Activated CD8-positive, alpha-beta memory T cell treated with anti-CD3 and anti-CD28 coated beads, Interleukin-2, amount 50 U/mL, for 24 hours (primary cell): Measurements from ENCODE around the gene PTPRT.

Experiments used
- DNase-seq: peaks from one replicate; pipeline ENCODE4 v3.0.0-alpha.2; 2020; ENCODE audit errors: extremely low read depth

Gene PTPRT

GRCh38 chr20:42472198-42472597 is 717.5 kb downstream of the PTPRT start:
- DNase-seq, result no peak

DNA sequence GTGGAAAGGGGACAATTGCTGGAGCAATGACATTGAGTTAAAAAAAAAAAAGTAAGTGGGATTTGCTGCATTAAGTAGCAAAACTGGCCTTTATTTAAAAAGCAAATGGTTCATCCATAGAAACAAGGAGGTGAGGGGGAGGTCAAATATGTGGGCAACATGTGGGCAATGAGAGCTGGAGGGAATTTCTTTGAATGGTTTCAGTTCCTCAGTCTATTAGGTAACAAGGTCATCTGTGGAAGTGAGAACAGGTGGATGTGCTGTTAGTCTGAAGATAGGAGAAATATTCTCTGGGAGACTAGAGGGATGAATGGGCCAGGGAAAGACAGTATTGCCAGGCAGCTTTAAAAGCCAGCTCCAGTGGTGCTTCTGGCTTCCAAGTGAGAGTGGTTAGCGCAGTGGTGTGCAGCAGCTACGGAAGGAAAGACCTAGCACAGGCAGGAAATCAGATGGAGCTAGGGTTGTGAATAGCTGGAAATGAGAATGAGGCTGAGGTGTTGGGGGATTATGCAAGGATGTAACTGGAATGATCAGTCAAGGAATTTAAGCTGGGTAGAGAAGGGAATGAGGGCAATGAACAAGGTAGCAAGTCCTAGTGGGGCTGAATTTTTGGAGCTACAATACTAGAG is 727.6 kb downstream of the PTPRT start:
- no peak for DNase-seq

DNA sequence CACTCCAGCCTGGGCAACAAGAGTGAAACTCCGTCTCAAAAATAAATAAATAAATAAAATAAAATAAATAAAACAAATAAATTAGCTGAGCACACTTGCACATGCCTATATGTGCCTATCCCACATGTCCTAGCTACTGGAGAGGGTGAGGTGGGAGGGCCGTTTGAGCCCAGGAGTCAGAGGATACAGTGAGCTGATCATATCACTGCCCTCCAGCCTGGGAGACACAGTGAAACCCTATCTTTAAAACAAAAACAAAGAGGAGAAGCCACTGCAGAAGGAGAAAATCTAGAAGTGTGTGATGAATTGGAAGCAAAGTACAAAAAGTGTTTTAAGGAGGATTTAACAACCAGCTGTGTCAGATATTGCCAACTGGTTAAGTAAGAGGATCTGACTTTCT is 728.4 kb downstream of the PTPRT start:
- no peak for DNase-seq

- DNase-seq, result no peak
Observed at GRCh38 chr20:42447270-42447669, 742.4 kb downstream of the PTPRT start.

DNA sequence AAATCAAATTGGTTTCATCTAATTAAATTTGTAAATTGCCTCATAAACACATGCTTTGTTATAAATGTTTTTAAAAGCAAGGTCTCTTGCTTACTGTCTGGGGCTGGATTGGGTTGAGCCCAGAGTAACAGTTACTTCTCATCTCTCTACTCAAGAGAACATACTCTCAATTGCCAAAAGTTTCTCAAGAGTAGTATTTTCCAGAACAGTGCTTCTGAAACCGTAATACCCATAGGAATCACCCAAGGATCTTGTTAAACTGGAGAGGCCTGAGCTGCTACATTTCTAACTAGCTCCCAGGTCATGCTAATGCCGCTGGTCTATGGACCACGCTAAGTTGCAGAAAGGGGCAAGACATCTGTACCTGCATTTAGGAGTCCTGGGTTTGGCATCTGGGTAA is 744.9 kb downstream of the PTPRT start:
- DNase-seq, result no peak

DNA sequence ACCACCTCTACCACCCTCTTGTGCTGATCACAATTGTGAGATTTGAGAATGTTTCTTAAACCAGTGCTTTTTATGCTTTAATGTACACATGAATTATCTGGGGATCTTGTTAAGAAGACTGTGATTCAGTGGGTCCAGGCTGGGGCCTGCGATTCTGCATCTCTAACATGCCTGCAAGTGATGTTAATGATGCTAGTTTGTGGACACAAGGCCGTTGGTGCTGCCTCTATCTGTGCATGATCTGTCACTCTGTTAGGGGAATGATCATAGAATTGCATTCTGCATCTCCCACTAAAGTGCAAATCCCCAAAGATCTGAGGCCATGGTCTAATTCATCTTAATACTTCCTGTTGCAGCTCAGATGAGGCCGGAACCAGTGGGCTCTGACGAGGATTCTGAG is 746.5 kb downstream of the PTPRT start:
- no peak for DNase-seq

GRCh38 chr20:42442716-42443115 is 747.0 kb downstream of the PTPRT start:
- DNase-seq, result no peak

DNA sequence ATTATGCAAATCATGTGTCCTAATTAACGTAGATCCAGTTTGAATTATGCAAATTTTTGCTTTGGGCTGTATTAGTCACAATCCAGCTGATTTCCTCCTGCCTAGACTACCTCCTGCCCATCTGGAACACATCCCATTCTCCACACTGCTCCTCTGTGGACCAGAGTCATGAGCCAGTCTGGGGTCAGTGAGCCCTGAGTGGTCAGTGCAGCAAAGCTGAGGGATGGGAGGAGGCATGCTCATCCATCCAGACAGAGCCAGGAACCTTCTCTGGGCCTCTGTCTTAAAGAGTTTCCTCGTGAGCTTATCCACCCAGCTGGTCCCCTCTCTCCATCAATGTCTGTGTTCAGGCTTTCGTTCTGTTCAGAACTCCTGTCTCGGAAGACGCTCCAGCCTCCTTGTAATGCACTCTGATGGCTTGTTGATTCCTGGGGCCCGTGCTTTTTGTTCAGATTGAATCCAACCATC is 747.8 kb downstream of the PTPRT start:
- no peak for DNase-seq

DNA sequence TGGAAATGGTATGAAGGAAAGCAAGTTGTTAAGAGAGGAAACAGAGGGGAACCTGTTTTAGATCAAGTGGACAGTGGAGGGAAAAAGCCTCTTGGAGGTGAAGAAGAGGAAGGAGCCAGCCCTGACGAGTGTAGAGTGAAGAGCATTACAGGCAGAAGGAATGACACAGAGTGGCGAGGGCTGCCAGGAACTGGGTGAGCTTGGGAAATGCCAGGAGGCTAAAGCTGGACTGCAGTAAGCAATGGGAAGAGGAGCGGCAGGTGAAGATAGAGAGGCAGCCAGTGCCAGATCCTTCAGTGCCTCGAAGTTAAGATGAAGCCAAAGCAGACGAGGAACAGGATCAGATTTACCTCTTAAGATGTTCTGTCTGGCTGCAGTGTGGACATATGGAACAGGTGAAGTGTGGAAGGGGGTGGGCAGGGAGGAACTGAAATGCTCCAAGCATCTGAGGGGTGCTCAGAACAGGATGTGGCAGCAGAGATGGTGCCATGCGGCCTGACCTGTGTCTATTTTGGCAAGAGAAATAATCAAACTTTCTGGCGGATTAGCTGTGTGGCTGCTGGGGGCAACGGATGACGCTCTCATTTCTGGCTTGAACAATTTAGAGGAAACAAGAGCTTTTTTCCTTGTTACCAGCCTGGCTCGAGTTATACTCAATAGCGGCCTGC is 748.4 kb downstream of the PTPRT start:
- no peak for DNase-seq

GRCh38 chr20:42435230-42435629 is 754.5 kb downstream of the PTPRT start:
- DNase-seq, result no peak

DNA sequence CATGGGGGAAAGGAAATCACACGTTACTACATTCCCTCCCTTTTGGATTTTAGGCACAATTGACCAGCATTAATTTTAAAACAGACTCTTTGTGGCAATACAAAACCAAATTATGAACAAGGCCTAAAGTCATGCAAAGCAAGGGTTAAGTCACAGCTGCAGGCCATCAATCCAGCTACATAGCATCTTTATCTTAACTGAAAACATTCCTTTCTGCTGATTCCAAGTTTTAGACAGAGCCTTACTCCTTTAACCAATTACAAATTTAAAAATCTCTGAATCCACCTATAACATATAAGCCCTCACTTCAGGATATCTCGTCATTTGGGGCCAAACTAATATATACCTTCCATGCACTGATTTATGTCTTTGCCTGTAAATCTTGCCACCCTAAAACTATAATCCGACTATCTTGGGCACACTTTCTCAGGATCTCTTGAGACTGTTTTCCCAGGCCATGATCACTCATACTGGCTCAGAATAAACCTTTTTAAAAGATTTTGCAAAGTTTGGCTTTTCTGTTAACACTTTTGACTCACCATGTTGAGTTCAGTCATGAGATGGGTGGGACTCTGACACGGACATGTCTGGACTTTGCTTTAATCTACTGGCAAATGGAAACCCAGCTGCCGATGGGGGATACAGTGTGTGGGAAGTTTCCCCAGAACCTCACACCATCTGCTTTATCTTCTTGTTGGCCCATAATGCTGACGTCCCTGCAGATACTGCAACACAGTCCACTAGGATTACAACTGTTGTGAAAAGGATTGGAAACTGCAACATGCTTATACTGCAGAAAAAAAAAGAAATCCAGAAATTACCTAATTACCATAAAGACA is 757.0 kb downstream of the PTPRT start:
- DNase-seq, result no peak

GRCh38 chr20:42430598-42430997 is 759.1 kb downstream of the PTPRT start:
- no peak for DNase-seq

GRCh38 chr20:42429761-42430458 is 759.8 kb downstream of the PTPRT start:
- DNase-seq, result no peak

GRCh38 chr20:42419814-42420532 is 769.7 kb downstream of the PTPRT start:
- DNase-seq, result no peak

DNA sequence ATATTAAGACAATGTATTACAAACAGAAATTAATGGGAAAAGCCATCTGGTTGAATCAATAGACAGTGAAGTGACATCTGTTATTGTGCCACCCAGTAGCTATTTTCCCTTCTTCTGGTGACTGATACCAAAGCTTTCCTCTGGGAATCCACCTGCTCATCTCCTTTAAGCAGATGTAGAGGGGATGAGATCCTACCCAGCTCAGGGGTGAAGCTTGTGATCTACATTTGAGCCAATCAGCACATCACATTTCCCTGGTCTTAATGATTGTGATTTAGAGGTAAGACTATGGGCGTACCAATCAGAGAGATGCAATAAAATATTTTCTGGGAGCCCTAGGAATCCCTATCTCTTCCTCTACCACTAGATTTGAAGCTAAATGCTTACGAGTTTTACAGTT is 782.9 kb downstream of the PTPRT start:
- DNase-seq, result no peak

GRCh38 chr20:42402455-42402854 is 787.3 kb downstream of the PTPRT start:
- DNase-seq, result no peak

DNA sequence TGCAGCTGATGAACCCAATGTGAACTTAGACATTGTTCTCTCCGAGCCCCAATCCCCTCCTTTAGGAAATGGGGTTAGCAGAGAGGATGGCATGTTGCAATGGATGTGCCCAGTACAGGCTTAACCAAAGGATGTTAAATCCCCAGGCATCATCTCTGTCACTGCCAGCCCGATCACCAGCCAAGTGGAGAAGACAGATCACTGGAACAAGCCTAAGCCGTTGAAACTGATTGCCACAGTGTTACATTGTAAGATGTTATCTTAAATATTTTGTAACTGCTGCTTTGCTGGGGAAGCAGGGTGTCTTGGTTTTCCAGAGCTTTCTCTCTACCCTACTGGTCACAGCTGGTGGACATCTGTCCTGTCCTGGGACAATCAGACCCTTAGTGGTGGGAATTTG is 788.1 kb downstream of the PTPRT start:
- no peak for DNase-seq

GRCh38 chr20:42399802-42400201 is 789.9 kb downstream of the PTPRT start:
- DNase-seq, result no peak

DNA sequence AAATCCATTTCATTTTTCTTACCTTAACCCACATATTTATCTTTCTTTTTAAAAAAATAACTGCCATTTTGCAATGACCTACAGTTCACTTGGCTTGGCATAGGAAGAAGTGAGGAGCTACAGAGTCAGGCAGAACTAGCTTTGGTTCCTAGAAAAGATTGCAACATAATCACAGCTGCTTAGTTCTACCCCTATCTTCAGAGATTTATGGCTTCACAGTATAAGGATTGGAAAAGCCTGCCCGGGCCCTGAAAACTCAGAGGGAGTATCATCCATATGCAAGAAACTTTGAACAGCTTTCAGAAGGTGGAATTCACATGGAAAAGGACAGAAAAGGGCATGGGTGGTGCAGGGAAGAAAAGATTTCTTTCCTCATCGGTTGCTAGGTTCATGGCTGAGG is 797.3 kb downstream of the PTPRT start:
- no peak for DNase-seq

GRCh38 chr20:42391807-42392206 is 797.9 kb downstream of the PTPRT start:
- DNase-seq, result no peak

GRCh38 chr20:42380287-42380686 is 809.4 kb downstream of the PTPRT start:
- DNase-seq, result no peak

- DNase-seq, result no peak
Observed at GRCh38 chr20:42379385-42379784, 810.3 kb downstream of the PTPRT start.
